GM19467 (cell line): ENCODE measurements around the gene FUBP3.

Source experiments
- ATAC-seq: cut with Tn5 transposase; IDR thresholded peaks from one replicate; pipeline ENCODE4 v1.9.1; 2021; ENCODE audit warnings: mild to moderate bottlenecking, moderate library complexity; ENCODE audit not compliant: unreplicated experiment

FUBP3 gene

GRCh38 chr9:130661451-130662098 is 82.2 kb downstream of the FUBP3 start:
- no peak for ATAC-seq

DNA sequence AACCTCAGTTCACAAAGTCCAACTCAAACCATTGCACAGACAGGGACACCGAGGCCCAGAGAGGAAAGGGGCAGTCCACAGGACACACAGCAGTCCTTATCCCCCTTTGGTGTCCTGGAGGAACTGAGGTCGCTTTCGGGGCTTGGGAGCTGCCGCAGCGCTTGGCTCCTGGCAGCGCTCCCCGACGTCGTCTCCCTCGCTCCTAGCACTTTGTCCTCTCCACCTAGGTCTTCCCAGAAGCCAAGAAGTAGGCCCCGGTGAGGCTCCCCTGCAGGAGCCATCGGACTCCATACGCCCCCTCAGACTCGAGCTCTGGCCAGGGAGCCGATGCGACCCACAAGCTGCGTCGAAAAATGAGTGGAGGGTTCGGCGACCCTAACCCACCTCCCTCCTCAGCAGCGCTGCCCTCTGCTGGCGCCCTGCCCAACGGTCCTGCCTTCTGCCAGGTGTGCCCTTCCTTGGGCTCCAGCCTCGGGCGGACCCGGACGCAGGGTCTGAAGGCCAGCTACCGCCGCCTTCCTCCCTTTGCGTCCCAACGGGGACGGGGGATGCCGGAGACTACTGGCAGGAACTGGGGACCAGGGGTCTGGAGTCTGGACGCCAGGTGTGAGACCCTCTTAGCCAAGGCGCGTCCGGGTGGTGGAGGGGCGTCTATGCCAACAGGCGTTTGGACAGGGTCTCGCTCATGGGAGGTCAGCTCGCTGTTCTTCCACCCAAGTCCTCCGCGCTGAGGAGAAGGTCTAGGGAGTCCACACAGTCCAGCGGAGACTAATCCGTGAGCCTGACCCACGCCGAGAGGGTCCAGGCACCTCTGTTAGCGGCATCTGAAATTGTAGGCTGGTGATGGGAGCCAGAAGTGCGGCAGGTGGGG is 83.0 kb downstream of the FUBP3 start:
- ATAC-seq, result no peak

DNA sequence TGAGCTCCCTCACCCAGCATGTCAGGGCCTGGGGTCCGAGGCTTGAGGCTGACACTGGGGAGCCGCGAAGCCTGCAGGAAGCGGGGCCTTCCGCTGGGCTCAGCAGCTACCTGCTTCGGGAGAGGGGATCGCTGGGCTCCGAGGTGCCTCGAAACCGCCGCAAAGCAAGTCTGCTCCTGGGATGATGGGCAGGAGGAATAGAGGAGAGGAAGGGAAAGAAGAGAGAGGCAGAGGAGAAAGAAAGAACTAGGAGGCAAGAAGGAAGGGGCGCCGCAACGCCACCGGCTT is 83.5 kb downstream of the FUBP3 start:
- no peak for ATAC-seq

- no peak for ATAC-seq
Observed at GRCh38 chr9:130663258-130663976, 84.0 kb downstream of the FUBP3 start.

GRCh38 chr9:130663977-130664250 is 84.5 kb downstream of the FUBP3 start:
- no peak for ATAC-seq

GRCh38 chr9:130664251-130665028 is 85.1 kb downstream of the FUBP3 start, which contains the start of gene PRDM12:
PRDM12 (plus strand) TSS chr9:130664594; CDS start chr9:130664654, 60 bp downstream.
- no peak for ATAC-seq

DNA sequence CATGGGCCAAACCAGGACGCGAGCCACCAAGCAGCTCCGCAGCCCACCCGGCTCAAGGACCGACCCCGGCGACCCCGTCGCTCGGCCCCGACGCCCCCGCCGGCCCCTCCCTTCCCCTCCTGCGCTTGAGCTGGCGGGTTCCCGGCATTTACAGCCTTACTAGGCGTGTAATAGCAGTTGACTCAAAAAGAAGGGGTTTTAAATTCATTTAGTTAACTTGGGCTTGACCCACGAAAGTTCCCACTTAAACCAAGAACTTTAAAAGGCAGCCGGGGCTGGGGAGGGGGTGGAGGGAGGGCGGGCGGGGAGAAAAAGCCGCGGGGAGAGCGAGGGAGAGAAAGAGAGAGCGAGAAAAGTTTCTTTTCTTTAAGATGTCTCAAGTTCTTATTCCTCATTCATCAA is 85.7 kb downstream of the FUBP3 start:
- ATAC-seq, result no peak

- no peak for ATAC-seq
Observed at GRCh38 chr9:130665431-130666392, 86.3 kb downstream of the FUBP3 start.

- ATAC-seq, result no peak
Observed at GRCh38 chr9:130666393-130667119, 87.2 kb downstream of the FUBP3 start.

DNA sequence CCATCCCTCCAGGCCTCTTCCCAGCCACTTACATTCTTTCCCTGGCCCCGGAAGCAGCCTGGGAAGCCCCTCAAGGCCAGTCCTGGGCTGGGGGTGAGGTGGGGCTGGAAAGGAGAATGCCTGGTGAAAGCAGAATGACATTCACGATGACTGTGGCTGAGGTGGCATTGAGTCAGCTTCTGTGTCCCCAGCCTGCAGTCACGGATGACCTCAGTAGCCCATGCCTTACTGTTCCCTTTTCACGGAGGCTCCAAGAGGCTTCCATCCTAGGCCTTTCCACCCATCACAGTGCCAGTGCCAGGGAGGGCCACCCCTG is 87.7 kb downstream of the FUBP3 start:
- ATAC-seq, result no peak

GRCh38 chr9:130668196-130668595 is 88.8 kb downstream of the FUBP3 start:
- ATAC-seq, result no peak

- ATAC-seq, result no peak
Observed at GRCh38 chr9:130668659-130669058, 89.3 kb downstream of the FUBP3 start.

GRCh38 chr9:130669965-130670364 is 90.6 kb downstream of the FUBP3 start:
- ATAC-seq, result no peak

DNA sequence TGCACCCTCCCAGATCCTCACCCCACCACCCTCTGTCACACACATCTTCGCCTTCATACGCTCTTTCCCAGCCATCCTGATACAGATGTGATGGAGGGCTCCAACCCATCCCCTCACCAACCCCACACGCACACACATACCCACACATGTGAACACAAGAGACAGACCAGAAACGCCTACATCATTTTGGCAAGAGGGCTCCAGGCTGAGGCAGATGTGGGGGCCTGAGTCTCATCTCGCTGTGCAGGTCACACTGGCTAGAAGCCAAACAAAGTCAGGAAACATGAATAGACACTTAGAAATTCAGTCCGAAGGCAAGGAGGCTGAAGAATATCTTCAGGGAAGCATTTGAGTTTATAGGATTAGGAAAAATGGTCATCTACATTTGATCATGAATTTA is 91.3 kb downstream of the FUBP3 start:
- ATAC-seq, result no peak

DNA sequence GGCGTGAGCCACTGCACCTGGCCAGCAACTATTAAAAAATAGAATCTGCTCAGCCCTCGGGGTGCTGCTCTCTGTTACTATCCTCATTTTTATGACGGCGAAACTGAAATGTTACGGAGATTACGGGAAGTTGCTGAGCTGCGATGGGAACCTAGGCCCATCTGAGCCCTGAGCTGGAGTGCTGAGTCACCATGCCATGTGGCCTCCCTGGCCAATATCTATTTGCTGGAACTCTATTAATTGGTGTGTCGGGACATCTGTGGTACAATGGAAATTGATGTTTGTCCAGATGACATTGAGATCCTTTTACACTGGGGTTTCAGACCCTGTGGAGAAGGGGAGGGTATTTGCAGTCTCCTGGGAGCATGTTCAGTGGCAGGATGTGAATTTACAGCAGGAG is 93.1 kb downstream of the FUBP3 start:
- ATAC-seq, result no peak

- no peak for ATAC-seq
Observed at GRCh38 chr9:130672933-130673615, 93.7 kb downstream of the FUBP3 start.

GRCh38 chr9:130675396-130675795 is 96.0 kb downstream of the FUBP3 start:
- ATAC-seq, result no peak

DNA sequence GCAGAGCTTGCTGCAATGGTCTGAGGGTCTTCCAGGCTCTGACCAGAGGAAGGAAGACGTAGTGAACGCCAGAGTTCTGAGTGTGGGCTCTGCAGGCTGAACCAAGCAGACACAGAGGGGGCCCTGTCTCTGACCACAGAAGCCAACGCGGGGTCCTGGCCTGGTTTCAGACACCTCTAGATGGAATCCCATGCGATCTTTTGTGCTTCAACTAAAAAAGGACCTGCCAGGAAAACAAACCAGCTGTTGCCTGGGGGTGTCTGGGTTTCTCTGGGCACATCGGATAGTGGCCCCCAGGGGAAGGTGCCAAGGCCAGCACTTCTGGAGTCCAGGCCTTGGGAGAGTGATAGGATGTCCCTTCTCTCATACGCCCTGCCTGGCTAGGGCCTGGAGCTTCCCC is 97.9 kb downstream of the FUBP3 start:
- ATAC-seq, result no peak
